ENCODE results near the gene BCHE. TPM values are rescaled to one million over a fixed set of nuclear protein-coding genes. Genes with fewer than 3 reads are reported as not detected.

The BCHE gene
- total and polyA plus RNA-seq, 2 donors from 2014 or later: 1.4 to 2.8 TPM

- no peak overlapping the region for H3K27ac ChIP-seq (ENCODE audit: low read depth in 2 of 2, low read length in 2 of 2)
- H3K9ac ChIP-seq (ENCODE audit: low read length in 3 of 3): no peak overlapping the region
- FAIRE-seq (no peak), DNase-seq (peak in 1 of 5 donors; percentile 50)
- intact Hi-C loops (cut with DNase I): no loop called here
- no peaks in the 10 kb centered on the region for H3K36me3 ChIP-seq (ENCODE audit: control insufficient read depth in 2 of 3, insufficient read depth in 3 of 3, low read length in 3 of 3)
- H3K9me3 ChIP-seq (ENCODE audit: control insufficient read depth in 2 of 3, insufficient read depth in 1 of 3, low read length in 3 of 3): no peaks in the 10 kb centered on the region
- H3K4me3 ChIP-seq (ENCODE audit: low read length in 3 of 3): no peak overlapping the region
- no peaks in the 10 kb centered on the region for H3K4me1 ChIP-seq (ENCODE audit: control insufficient read depth in 2 of 3, insufficient read depth in 2 of 3, low read depth in 1 of 3, low read length in 3 of 3)
- H3K27me3 ChIP-seq (ENCODE audit: control insufficient read depth, insufficient read depth, low read length): no peaks in the 10 kb centered on the region
- no peak for TF ChIP-seq CTCF (IDR thresholded peaks at IDR 0.05; ENCODE audit: borderline replicate concordance, extremely low read depth, insufficient read depth)
Measured at GRCh38 chr3:165874663-165875489, 37.7 kb upstream of the BCHE start.

- FAIRE-seq (no peak), DNase-seq (no peak)
- intact Hi-C loops (cut with DNase I): no loop called here
- no peaks in the 10 kb centered on the region for H3K36me3 ChIP-seq (ENCODE audit: control insufficient read depth in 2 of 3, insufficient read depth in 3 of 3, low read length in 3 of 3)
- TF ChIP-seq CTCF (IDR thresholded peaks at IDR 0.05; ENCODE audit: borderline replicate concordance, extremely low read depth, insufficient read depth): no peak
- H3K27me3 ChIP-seq (ENCODE audit: control insufficient read depth, insufficient read depth, low read length): no peaks in the 10 kb centered on the region
- no peak overlapping the region for H3K9ac ChIP-seq (ENCODE audit: low read length in 3 of 3)
- H3K27ac ChIP-seq (ENCODE audit: low read depth in 2 of 2, low read length in 2 of 2): no peak overlapping the region
- no peaks in the 10 kb centered on the region for H3K9me3 ChIP-seq (ENCODE audit: control insufficient read depth in 2 of 3, insufficient read depth in 1 of 3, low read length in 3 of 3)
- no peaks in the 10 kb centered on the region for H3K4me1 ChIP-seq (ENCODE audit: control insufficient read depth in 2 of 3, insufficient read depth in 2 of 3, low read depth in 1 of 3, low read length in 3 of 3)
- H3K4me3 ChIP-seq (ENCODE audit: low read length in 3 of 3): no peak overlapping the region
Measured at GRCh38 chr3:165868088-165868487, 30.9 kb upstream of the BCHE start.

GRCh38 chr3:165859061-165859460 lies 21.8 kb upstream of the BCHE start:
- Histone ChIP-seq H3K9ac (ENCODE audit: low read length in 3 of 3) (no peak overlapping the region), H3K27me3 (ENCODE audit: control insufficient read depth, insufficient read depth, low read length) (no peaks in the 10 kb centered on the region), H3K4me3 (ENCODE audit: low read length in 3 of 3) (no peak overlapping the region), H3K36me3 (ENCODE audit: control insufficient read depth in 2 of 3, insufficient read depth in 3 of 3, low read length in 3 of 3) (no peaks in the 10 kb centered on the region), H3K9me3 (ENCODE audit: control insufficient read depth in 2 of 3, insufficient read depth in 1 of 3, low read length in 3 of 3) (no peaks in the 10 kb centered on the region), H3K27ac (ENCODE audit: low read depth in 2 of 2, low read length in 2 of 2) (no peak overlapping the region), H3K4me1 (ENCODE audit: control insufficient read depth in 2 of 3, insufficient read depth in 2 of 3, low read depth in 1 of 3, low read length in 3 of 3) (no peaks in the 10 kb centered on the region)
- intact Hi-C loops (cut with DNase I): no loop called here
- DNase-seq (no peak), FAIRE-seq (no peak)
- no peak for TF ChIP-seq CTCF (IDR thresholded peaks at IDR 0.05; ENCODE audit: borderline replicate concordance, extremely low read depth, insufficient read depth)
